ENCODE measurements around the gene PRPF40B. TPM values are rescaled to one million over a fixed set of nuclear protein-coding genes. Genes with fewer than 3 reads are reported as not detected.

Gene PRPF40B
- polyA plus RNA-seq, 2 of the 4 experiments (the other 2 are of a cell fraction) = 15.0 to 17.0 TPM

GRCh38 chr12:49643135-49643534 is 19.8 kb downstream of the PRPF40B start:
- Histone ChIP-seq H3K4me3 (no peak overlapping the region), H3K4me1 (no peaks in the 10 kb centered on the region), H3K9me3 (no peaks in the 10 kb centered on the region), H3K27ac (no peak overlapping the region), H3K4me2 (no peak overlapping the region)
- no peak for ATAC-seq
- ChIA-PET CTCF (interaction anchor here (0.8 to 14.8 kb wide), 18 partner anchors 10 to 196 kb away, joined by 3 to 260 read pairs (median 6); partner anchors contain the start of genes FMNL3 and TMBIM6), POLR2A (interaction anchor here (1.0 to 1.9 kb wide), 3 partner anchors 20 to 99 kb away, joined by 4 to 6 read pairs (median 5); partner anchors contain the start of gene PRPF40B)
- DNase-seq (ENCODE audit: low read depth in 1 of 2, low spot score in 1 of 2) = no peak
- FAIRE-seq = no peak
- TF ChIP-seq HOXB5 (CRISPR knock-in tag; IDR thresholded peaks at IDR 0.05) (no peak), EHF (CRISPR knock-in tag; IDR thresholded peaks at IDR 0.05) (no peak), ESRRA (IDR thresholded peaks at IDR 0.05; ENCODE audit: borderline replicate concordance, low read length) (no peak), CBX2 (IDR thresholded peaks at IDR 0.05; ENCODE audit: borderline replicate concordance, low read depth) (no peak), HOXA7 (CRISPR knock-in tag; IDR thresholded peaks at IDR 0.05) (no peak), ZFP36 (IDR thresholded peaks at IDR 0.05; ENCODE audit: borderline replicate concordance, partially characterized antibody) (no peak), HEYL (CRISPR knock-in tag; IDR thresholded peaks at IDR 0.05) (no peak), FOXS1 (CRISPR knock-in tag; IDR thresholded peaks at IDR 0.05) (no peak), TFCP2L1 (CRISPR knock-in tag; IDR thresholded peaks at IDR 0.05) (no peak), SMC3 (IDR thresholded peaks at IDR 0.05) (no peak)
- TF ChIP-seq, protein P1, sequence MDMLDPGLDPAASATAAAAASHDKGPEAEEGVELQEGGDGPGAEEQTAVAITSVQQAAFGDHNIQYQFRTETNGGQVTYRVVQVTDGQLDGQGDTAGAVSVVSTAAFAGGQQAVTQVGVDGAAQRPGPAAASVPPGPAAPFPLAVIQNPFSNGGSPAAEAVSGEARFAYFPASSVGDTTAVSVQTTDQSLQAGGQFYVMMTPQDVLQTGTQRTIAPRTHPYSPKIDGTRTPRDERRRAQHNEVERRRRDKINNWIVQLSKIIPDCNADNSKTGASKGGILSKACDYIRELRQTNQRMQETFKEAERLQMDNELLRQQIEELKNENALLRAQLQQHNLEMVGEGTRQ (IDR thresholded peaks at IDR 0.05) = no peak
- 87% methylated on average over 7 of the region's 7 CpGs for WGBS (ENCODE audit: missing lambda C conversion rate)

GRCh38 chr12:49643961-49644619 is 20.7 kb downstream of the PRPF40B start:
- Histone ChIP-seq H3K4me3 (no peak overlapping the region), H3K4me2 (no peak overlapping the region), H3K27ac (no peak overlapping the region), H3K9me3 (no peaks in the 10 kb centered on the region), H3K4me1 (no peaks in the 10 kb centered on the region)
- ATAC-seq (peak in 1 of 2 experiments; percentile 39; a peak in 3 of 6 replicates), DNase-seq (ENCODE audit: low read depth in 1 of 2, low spot score in 1 of 2) (no peak), FAIRE-seq (no peak)
- TF ChIP-seq RNF2 (IDR thresholded peaks at IDR 0.05; ENCODE audit: borderline replicate concordance, low read depth) (no peak), MAX (IDR thresholded peaks at IDR 0.05) (0 out of 2 replicates have a peak, but pooled peaks have one; percentile 1), CEBPB (IDR thresholded peaks at IDR 0.05) (no peak), SMC3 (IDR thresholded peaks at IDR 0.05) (no peak), TP53 (CRISPR knock-in tag; IDR thresholded peaks at IDR 0.05) (no peak), MAZ (IDR thresholded peaks at IDR 0.05; ENCODE audit: borderline replicate concordance, low read depth, low read length) (no peak), POLR2A (IDR thresholded peaks at IDR 0.05; ENCODE audit: low read length) (peak; percentile 13; the same call in 1 of the 2 replicates), ZSCAN20 (CRISPR knock-in tag; IDR thresholded peaks at IDR 0.05) (no peak), ZC3H11A (IDR thresholded peaks at IDR 0.05) (no peak), JUN (IDR thresholded peaks at IDR 0.05) (no peak)
- TF ChIP-seq, protein P2, sequence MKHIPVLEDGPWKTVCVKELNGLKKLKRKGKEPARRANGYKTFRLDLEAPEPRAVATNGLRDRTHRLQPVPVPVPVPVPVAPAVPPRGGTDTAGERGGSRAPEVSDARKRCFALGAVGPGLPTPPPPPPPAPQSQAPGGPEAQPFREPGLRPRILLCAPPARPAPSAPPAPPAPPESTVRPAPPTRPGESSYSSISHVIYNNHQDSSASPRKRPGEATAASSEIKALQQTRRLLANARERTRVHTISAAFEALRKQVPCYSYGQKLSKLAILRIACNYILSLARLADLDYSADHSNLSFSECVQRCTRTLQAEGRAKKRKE (CRISPR knock-in tag; IDR thresholded peaks at IDR 0.05; ENCODE audit: low read depth) = no peak
- TF ChIP-seq, protein P1 (IDR thresholded peaks at IDR 0.05) = no peak
- WGBS (ENCODE audit: missing lambda C conversion rate) = 61% methylated on average over 10 of the region's 10 CpGs
- POLR2A ChIA-PET = interaction anchor here (1.0 to 1.9 kb wide), 3 partner anchors 21 to 98 kb away, joined by 4 to 6 read pairs (median 5); partner anchors contain the start of gene PRPF40B
- CTCF ChIA-PET = interaction anchor here (0.7 to 14.8 kb wide), 29 partner anchors 8 to 258 kb away, joined by 3 to 260 read pairs (median 5); partner anchors contain the start of genes FMNL3, PRPF40B and TMBIM6

Measured in A549 (cell line).